VCaP (cell line): Measurements from ENCODE around the gene C19orf67.
"Not testable (repeated sequence)": the region's sequence is repeated elsewhere in the genome, so short reads cannot be mapped to it uniquely, and the experiment has no call there.

ENCODE experiments used
- H3K27ac ChIP-seq: fragments of 450-650 bp; 2 replicates; pipeline ENCODE4 v1.5.1; 2017
- CTCF ChIP-seq: fragments of 450-650 bp; conservative IDR thresholded peaks from 2 replicates; pipeline ENCODE4 v1.5.1; 2017; ENCODE audit warnings: mild to moderate bottlenecking, moderate library complexity

C19orf67 gene

DNA sequence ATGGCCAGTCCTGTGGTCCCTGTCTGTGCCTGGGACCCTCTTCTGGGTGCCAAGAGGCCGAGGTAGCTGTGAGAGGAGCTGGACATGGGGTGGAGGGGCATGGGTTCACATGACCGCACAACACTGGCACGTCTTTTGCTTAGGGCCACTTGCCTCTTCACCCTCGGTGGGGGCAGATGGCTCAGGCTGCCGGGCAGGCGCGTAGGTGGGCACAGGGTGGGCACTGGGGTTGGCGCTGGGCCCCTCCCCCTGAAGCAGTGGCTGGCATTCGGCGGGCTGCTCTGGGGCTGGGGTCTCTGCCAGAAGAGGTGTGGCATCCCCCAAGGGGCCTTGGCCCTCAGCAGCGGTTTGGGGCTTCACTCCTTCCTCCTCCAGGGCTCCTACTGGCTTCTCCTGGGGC is 32.1 kb downstream of the C19orf67 start:
- TF ChIP-seq CTCF, result no peak
- H3K27ac ChIP-seq, result no peak overlapping the region

DNA sequence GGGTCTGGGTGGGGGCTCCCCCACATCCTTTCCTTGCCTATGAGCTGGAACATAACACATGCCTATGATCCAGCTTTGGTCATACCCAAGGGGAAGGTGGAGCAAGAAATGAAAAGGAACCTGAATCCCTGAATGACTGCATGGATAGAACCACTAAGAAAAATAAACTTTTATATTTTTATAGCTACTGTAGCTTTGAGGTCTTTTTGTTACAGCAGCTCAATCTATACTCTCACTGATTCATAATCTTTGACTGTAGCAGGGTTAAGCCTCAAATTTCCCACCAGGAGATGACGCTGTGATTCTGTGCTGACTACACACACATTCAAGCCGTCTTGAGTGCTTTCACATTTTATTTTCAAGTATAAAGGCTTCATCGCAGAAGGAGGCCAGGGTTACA is 32.6 kb downstream of the C19orf67 start:
- H3K27ac ChIP-seq, result no peak overlapping the region
- no peak for TF ChIP-seq CTCF

DNA sequence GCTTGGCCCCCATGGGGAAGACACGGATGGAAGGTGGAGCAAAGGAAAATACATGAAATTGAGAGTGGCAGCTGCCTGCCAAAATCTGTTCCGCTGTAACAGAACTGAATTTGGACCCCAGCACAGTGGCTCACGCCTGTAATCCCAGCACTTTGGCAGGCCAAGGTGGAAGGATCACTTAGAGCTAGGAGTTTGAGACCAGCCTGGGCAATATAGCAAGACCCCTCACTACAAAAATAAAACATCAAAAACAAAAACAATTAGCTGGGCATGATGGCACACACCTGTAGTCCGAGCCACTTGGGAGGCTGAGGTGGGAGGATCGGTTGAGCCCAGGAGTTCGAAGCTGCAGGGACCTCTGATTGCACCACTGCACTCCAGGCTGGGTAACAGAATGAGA is 33.1 kb downstream of the C19orf67 start:
- H3K27ac ChIP-seq, result no peak overlapping the region
- no peak for TF ChIP-seq CTCF

DNA sequence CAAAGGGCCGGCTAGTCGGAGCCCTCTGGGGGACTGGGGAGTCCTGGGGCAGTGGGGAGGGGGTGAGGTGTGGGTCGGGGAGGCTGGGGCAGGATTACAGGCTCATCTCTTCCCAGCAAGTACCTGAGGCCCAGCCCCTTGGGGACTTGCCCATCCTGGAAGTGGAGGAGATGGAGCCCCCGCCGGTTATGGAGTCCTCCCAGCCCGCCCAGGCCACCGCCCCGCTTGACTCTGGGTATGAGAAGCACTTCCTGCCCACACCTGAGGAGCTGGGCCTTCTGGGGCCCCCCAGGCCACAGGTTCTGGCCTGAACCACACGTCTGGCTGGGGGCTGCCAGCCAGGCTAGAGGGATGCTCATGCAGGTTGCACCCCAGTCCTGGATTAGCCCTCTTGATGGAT is 33.6 kb downstream of the C19orf67 start:
- H3K27ac ChIP-seq, result no peak overlapping the region
- TF ChIP-seq CTCF, result no peak

GRCh38 chr19:14050961-14051360 is 34.6 kb downstream of the C19orf67 start:
- not testable (repeated sequence) for H3K27ac ChIP-seq
- 0 out of 2 replicates have a peak, but pooled peaks have one; percentile 5 for TF ChIP-seq CTCF

DNA sequence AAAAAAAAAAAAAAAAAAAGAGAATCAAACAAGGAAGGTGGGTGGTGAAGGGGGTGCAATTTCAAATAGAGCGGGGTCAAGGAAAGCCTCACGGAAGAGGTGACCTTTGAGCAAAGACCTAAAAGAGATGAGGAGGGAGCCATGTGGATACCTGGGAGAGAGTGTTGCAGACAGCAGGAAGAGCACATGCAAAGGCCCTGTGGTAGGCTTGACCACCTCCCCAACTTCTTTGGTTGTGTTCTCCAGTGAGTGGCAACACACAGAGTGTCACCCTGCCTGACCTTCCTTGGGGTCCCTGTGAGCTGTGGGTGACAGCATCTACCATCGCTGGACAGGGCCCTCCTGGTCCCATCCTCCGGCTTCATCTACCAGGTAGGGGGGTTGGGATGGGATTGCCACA is 35.1 kb downstream of the C19orf67 start:
- TF ChIP-seq CTCF, result no peak

DNA sequence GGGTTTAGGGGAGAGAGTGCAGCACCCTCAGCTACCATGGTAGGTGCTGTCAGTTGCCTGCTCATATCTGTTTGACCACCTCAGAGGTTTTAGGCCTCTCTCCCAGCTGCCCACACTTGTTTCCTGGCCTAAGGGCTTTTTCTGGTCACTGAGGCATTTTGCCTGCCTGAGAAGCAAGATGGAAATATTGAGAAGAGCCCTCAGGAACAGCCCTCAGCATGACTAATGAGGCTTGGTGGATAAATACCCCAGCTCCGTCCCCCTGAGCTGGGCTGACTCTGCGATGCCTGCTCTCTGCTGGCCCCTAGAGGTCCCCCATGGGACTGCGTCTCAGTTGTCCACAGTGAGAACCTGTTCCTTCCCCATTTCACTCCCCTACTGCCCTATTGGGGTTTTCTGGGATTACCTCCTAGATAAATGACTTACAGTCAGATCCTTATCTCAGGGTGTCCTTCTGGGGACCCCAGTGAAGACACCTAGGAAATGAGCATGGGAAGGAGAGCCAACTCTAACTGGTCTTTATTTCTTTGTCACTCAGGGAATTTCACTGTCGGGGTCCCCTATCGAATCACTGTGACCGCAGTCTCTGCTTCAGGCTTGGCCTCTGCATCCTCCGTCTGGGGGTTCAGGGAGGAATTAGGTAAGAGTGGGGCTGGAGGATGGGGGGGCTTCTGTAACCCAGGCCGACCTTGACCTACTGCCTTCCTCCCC is 37.0 kb downstream of the C19orf67 start:
- TF ChIP-seq CTCF, result peak; percentile 82
- no peak overlapping the region for H3K27ac ChIP-seq

More for the DNA sequence above, 35.1 kb downstream of the C19orf67 start:
- H3K27ac ChIP-seq, result no peak overlapping the region

GRCh38 chr19:14047866-14048265 is 37.7 kb downstream of the C19orf67 start:
- H3K27ac ChIP-seq, result not testable (repeated sequence)
